Measurements from ENCODE around the gene IFT43. TPM values are rescaled to one million over a fixed set of nuclear protein-coding genes. Genes with fewer than 3 reads are reported as not detected.

The IFT43 gene
- total and polyA plus RNA-seq, 10 of the 15 experiments (the other 5 are each of a cell fraction or from before 2014, with no cell fraction given) = 8.2 to 24.8 (median 14.0) TPM

- POLR2A ChIA-PET = no interaction called here
- Histone ChIP-seq H3K4me1 (ENCODE audit: control insufficient read depth, insufficient read depth, low read length) (no peaks in the 10 kb centered on the region), H3K9ac (ENCODE audit: control insufficient read depth, insufficient read depth, low read length) (no peak overlapping the region), H3K36me3 (ENCODE audit: control insufficient read depth in 2 of 2, insufficient read depth in 2 of 2, low read length in 1 of 2) (no peaks in the 10 kb centered on the region), H3K9me3 (replicated peaks; ENCODE audit: control insufficient read depth, insufficient read depth, low read length) (no peaks in the 10 kb centered on the region), H3K79me2 (ENCODE audit: control insufficient read depth, insufficient read depth, low read length) (no peaks in the 10 kb centered on the region), H3K4me2 (ENCODE audit: control insufficient read depth, insufficient read depth) (no peak overlapping the region), H3K27ac (ENCODE audit: control insufficient read depth, insufficient read depth) (no peak overlapping the region), H4K20me1 (ENCODE audit: control insufficient read depth, insufficient read depth) (no peaks in the 10 kb centered on the region), H3K27me3 (replicated peaks in 1 of 2; ENCODE audit: control insufficient read depth in 2 of 2, insufficient read depth in 2 of 2, low read length in 1 of 2) (no peaks in the 10 kb centered on the region; a peak in 1 of 4 replicates), H3K4me3 (no peak overlapping the region), H2AFZ (ENCODE audit: control insufficient read depth, low read depth, low read length) (no peak overlapping the region)
- ATAC-seq (no peak), DNase-seq (ENCODE audit: low read depth, low spot score) (no peak), FAIRE-seq (no peak)
- intact Hi-C loops (cut with micrococcal nuclease; ENCODE audit: unreplicated experiment) = no loop called here
- CTCF ChIA-PET = interaction anchor here (0.6 to 1.4 kb wide), 2 partner anchors 240 to 377 kb away, joined by 3 read pairs; no protein-coding TSS in a partner anchor
- 12% methylated on average over 4 of the region's 4 CpGs for WGBS (ENCODE audit: insufficient coverage, insufficient replicate concordance, low lambda C conversion rate, missing lambda C conversion rate)
- BruUV-seq (replicated peaks) = no TSS peak
- SMC1A ChIA-PET (ENCODE audit: uncharacterized antibody, unreplicated experiment) = no interaction called here
- in situ Hi-C loops (cut with MboI) = no loop called here
- RAD21 ChIA-PET (ENCODE audit: unreplicated experiment) = no interaction called here
- TF ChIP-seq EED (IDR thresholded peaks at IDR 0.05; ENCODE audit: low read depth) = no peak
- TF ChIP-seq MYB (IDR thresholded peaks at IDR 0.05; ENCODE audit: borderline replicate concordance, low read depth, low read length) = no peak
- no peak for TF ChIP-seq USF1 (IDR thresholded peaks at IDR 0.05; ENCODE audit: borderline replicate concordance, extremely low read length, insufficient read depth, low read depth, low read length)
- no peak for TF ChIP-seq BACH1 (IDR thresholded peaks at IDR 0.05; ENCODE audit: borderline replicate concordance)
Observed at GRCh38 chr14:76086636-76087035, 101.1 kb downstream of the IFT43 start.

DNA sequence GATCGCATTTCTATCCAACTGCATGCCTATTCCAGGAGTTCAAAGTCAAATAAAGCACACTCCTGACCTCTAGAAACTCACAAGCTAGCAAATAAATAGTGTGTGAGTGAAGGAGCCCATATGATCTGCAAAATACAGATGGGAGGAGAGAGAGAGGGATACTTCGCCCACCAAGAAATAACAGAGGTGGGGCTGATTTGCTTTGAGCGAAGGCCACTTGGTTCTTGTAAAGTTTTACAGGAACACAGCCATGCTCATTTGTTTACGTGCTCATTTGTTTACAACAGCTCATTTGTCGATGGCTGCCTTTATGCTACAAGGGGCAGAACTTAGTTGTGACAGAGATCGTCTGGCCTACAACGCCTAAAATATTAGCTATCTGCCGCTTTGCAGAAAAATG lies 102.8 kb downstream of the IFT43 start:
- in situ Hi-C loops (cut with MboI) = no loop called here
- ChIA-PET POLR2A (no interaction called here), SMC1A (ENCODE audit: uncharacterized antibody, unreplicated experiment) (interaction anchor here (1.1 to 1.4 kb wide), 2 partner anchors 37 to 299 kb away, joined by 3 read pairs; no protein-coding TSS in a partner anchor), CTCF (interaction anchor here (1.6 kb wide), 1 partner anchor 37 kb away, joined by 4 read pairs; no protein-coding TSS in a partner anchor), RAD21 (ENCODE audit: unreplicated experiment) (no interaction called here)
- 45% methylated on average over 8 of the region's 8 CpGs for WGBS (ENCODE audit: insufficient coverage, insufficient replicate concordance, low lambda C conversion rate, missing lambda C conversion rate)
- Histone ChIP-seq H3K27me3 (replicated peaks in 1 of 2; ENCODE audit: control insufficient read depth in 2 of 2, insufficient read depth in 2 of 2, low read length in 1 of 2) (no peaks in the 10 kb centered on the region; a peak in 1 of 4 replicates), H3K4me2 (ENCODE audit: control insufficient read depth, insufficient read depth) (no peak overlapping the region), H3K36me3 (ENCODE audit: control insufficient read depth in 2 of 2, insufficient read depth in 2 of 2, low read length in 1 of 2) (no peaks in the 10 kb centered on the region), H2AFZ (ENCODE audit: control insufficient read depth, low read depth, low read length) (no peak overlapping the region), H3K9me3 (replicated peaks; ENCODE audit: control insufficient read depth, insufficient read depth, low read length) (no peaks in the 10 kb centered on the region), H3K79me2 (ENCODE audit: control insufficient read depth, insufficient read depth, low read length) (no peaks in the 10 kb centered on the region), H3K4me1 (ENCODE audit: control insufficient read depth, insufficient read depth, low read length) (no peaks in the 10 kb centered on the region), H3K27ac (ENCODE audit: control insufficient read depth, insufficient read depth) (no peak overlapping the region), H3K4me3 (no peak overlapping the region), H3K9ac (ENCODE audit: control insufficient read depth, insufficient read depth, low read length) (no peak overlapping the region), H4K20me1 (ENCODE audit: control insufficient read depth, insufficient read depth) (no peaks in the 10 kb centered on the region)
- DNase-seq (ENCODE audit: low read depth, low spot score) (no peak), ATAC-seq (no peak), FAIRE-seq (no peak)
- BruUV-seq (replicated peaks) = no TSS peak
- intact Hi-C loops (cut with micrococcal nuclease; ENCODE audit: unreplicated experiment) = no loop called here
- TF ChIP-seq SREBF2 (IDR thresholded peaks at IDR 0.05; ENCODE audit: low read length) = no peak
- TF ChIP-seq TARDBP (IDR thresholded peaks at IDR 0.05; ENCODE audit: borderline replicate concordance) = no peak
- no peak for TF ChIP-seq TCF7 (IDR thresholded peaks at IDR 0.05; ENCODE audit: borderline replicate concordance)
- no peak for TF ChIP-seq CTCF (IDR thresholded peaks at IDR 0.05 in 2 of 3, conservative IDR thresholded peaks at IDR 0.05 in 1 of 3; ENCODE audit: control insufficient read depth in 2 of 3, extremely low read depth in 1 of 3, insufficient read depth in 1 of 3, low read depth in 3 of 3, low read length in 3 of 3)
- no peak for TF ChIP-seq CEBPB (IDR thresholded peaks at IDR 0.05; ENCODE audit: borderline replicate concordance in 1 of 2, low read depth in 2 of 2, low read length in 2 of 2)
- TF ChIP-seq, protein P1, sequence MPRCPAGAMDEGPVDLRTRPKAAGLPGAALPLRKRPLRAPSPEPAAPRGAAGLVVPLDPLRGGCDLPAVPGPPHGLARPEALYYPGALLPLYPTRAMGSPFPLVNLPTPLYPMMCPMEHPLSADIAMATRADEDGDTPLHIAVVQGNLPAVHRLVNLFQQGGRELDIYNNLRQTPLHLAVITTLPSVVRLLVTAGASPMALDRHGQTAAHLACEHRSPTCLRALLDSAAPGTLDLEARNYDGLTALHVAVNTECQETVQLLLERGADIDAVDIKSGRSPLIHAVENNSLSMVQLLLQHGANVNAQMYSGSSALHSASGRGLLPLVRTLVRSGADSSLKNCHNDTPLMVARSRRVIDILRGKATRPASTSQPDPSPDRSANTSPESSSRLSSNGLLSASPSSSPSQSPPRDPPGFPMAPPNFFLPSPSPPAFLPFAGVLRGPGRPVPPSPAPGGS (IDR thresholded peaks at IDR 0.05; ENCODE audit: borderline replicate concordance, insufficient read depth, low read depth, low read length, poor library complexity, severe bottlenecking) = no peak
- no peak for TF ChIP-seq CHD2 (IDR thresholded peaks at IDR 0.05; ENCODE audit: borderline replicate concordance, low read depth, low read length)
